Karpas-422 (cell line): ENCODE data around the gene PRAMEF11. TPM values are rescaled to one million over a fixed set of nuclear protein-coding genes. Genes with fewer than 3 reads are reported as not detected.
"Not testable (repeated sequence)": the region's sequence is repeated elsewhere in the genome, so short reads cannot be mapped to it uniquely, and the experiment has no call there.

Experiments used
- DNase-seq: peaks from one replicate; pipeline ENCODE4 v3.0.0-alpha.2; 2015
- H2AFZ ChIP-seq: fragments of 200-600 bp; sonication (generic); 2 replicates; pipeline ENCODE4 v1.6.1; 2014; ENCODE audit warnings: antibody characterized with exemption, low read length, mixed read lengths
- H3K27ac ChIP-seq: fragments of 200-600 bp; sonication (generic); 2 replicates; pipeline ENCODE4 v1.5.1; 2014; ENCODE audit warnings: mild to moderate bottlenecking, low read length, moderate library complexity
- H3K27me3 ChIP-seq: fragments of 200-600 bp; sonication (generic); 2 replicates; pipeline ENCODE4 v1.6.1; 2014; ENCODE audit warnings: low read length, mixed read lengths
- H3K36me3 ChIP-seq: fragments of 200-600 bp; sonication (generic); 2 replicates; pipeline ENCODE4 v1.6.1; 2014; ENCODE audit warnings: low read length, mixed read lengths; ENCODE audit not compliant: insufficient read depth
- H3K4me1 ChIP-seq: fragments of 200-600 bp; sonication (generic); 2 replicates; pipeline ENCODE4 v1.6.1; 2014; ENCODE audit warnings: mild to moderate bottlenecking, low read length, mixed read lengths
- H3K4me2 ChIP-seq: fragments of 200-600 bp; sonication (generic); 2 replicates; pipeline ENCODE4 v1.6.1; 2014; ENCODE audit warnings: low read length, low read depth, mild to moderate bottlenecking; ENCODE audit not compliant: poor library complexity, severe bottlenecking
- H3K4me3 ChIP-seq: fragments of 200-600 bp; sonication (generic); 2 replicates; pipeline ENCODE4 v1.5.1; 2014; ENCODE audit warnings: mild to moderate bottlenecking, antibody characterized with exemption, low read length, mixed read lengths
- H3K79me2 ChIP-seq: fragments of 200-600 bp; sonication (generic); 2 replicates; pipeline ENCODE4 v1.6.1; 2014; ENCODE audit warnings: mild to moderate bottlenecking, low read length, mixed read lengths
- H3K9ac ChIP-seq: fragments of 200-600 bp; sonication (generic); 2 replicates; pipeline ENCODE4 v1.6.0; 2014; ENCODE audit warnings: low read length
- H3K9me2 ChIP-seq: fragments of 200-600 bp; sonication (generic), shearing (Covaris generic); replicated peaks from 2 replicates; pipeline ENCODE4 v1.6.0; 2014; ENCODE audit warnings: mild to moderate bottlenecking, low read length, moderate library complexity; ENCODE audit not compliant: insufficient read depth
- H3K9me3 ChIP-seq: fragments of 300-700, 200-600 bp; sonication (generic); 2 replicates; pipeline ENCODE4 v1.6.1; 2014; ENCODE audit warnings: low read length, mixed read lengths
- H4K20me1 ChIP-seq: fragments of 200-600 bp; sonication (generic); 2 replicates; pipeline ENCODE4 v1.6.1; 2014; ENCODE audit warnings: mild to moderate bottlenecking, antibody characterized with exemption, low read length, low read depth; ENCODE audit not compliant: insufficient read depth
- total RNA-seq: library from RNA; depleted of rRNA; stranded (reverse); fragments of >200 nt; shearing (Covaris generic); gene quantifications from 2 replicates; pipeline ENCODE4 v1.2.3, GENCODE V29; 2014; ENCODE audit warnings: low replicate concordance; rRNA removed

PRAMEF11 gene
- total RNA-seq: not detected in 2 replicates

GRCh38 chr1:12831310-12831709 lies at the start of gene PRAMEF11:
Gene PRAMEF11, minus strand, starts transcription at chr1:12831410. Its CDS starts 2,621 bp downstream, at chr1:12828789.
- not testable (repeated sequence) for H2AFZ ChIP-seq, H3K9ac ChIP-seq, H3K27me3 ChIP-seq, H3K36me3 ChIP-seq, H3K27ac ChIP-seq, H3K4me2 ChIP-seq, H3K79me2 ChIP-seq, H3K9me3 ChIP-seq, H3K9me2 ChIP-seq, H4K20me1 ChIP-seq, H3K4me1 ChIP-seq, DNase-seq, H3K4me3 ChIP-seq

GRCh38 chr1:12878453-12878852 lies 47.2 kb upstream of the PRAMEF11 start:
- DNase-seq, H4K20me1 ChIP-seq, H3K4me3 ChIP-seq, H3K36me3 ChIP-seq, H3K9me3 ChIP-seq, H3K27ac ChIP-seq, H2AFZ ChIP-seq, H3K4me1 ChIP-seq, H3K9ac ChIP-seq, H3K27me3 ChIP-seq, H3K9me2 ChIP-seq, H3K4me2 ChIP-seq, H3K79me2 ChIP-seq: not testable (repeated sequence)

- not testable (repeated sequence) for H2AFZ ChIP-seq, H3K4me1 ChIP-seq, H3K4me2 ChIP-seq, H3K9ac ChIP-seq, H3K36me3 ChIP-seq, H3K9me2 ChIP-seq, H3K27ac ChIP-seq, H3K27me3 ChIP-seq, H3K79me2 ChIP-seq, H3K4me3 ChIP-seq, H3K9me3 ChIP-seq, DNase-seq, H4K20me1 ChIP-seq
These were observed 32.1 kb upstream of the PRAMEF11 start for GRCh38 chr1:12863131-12863880.

GRCh38 chr1:12856786-12857185 lies 25.6 kb upstream of the PRAMEF11 start, which contains the start of gene PRAMEF2:
Gene PRAMEF2, plus strand, starts transcription at chr1:12857086. Its CDS starts 1,924 bp downstream, at chr1:12859010.
- H2AFZ ChIP-seq, H3K4me1 ChIP-seq, H4K20me1 ChIP-seq, H3K9me2 ChIP-seq, H3K27ac ChIP-seq, H3K4me2 ChIP-seq, H3K27me3 ChIP-seq, H3K79me2 ChIP-seq, H3K4me3 ChIP-seq, DNase-seq, H3K9me3 ChIP-seq, H3K9ac ChIP-seq, H3K36me3 ChIP-seq: not testable (repeated sequence)

GRCh38 chr1:12851779-12852178 lies 20.6 kb upstream of the PRAMEF11 start:
- no peak overlapping the region for H3K4me3 ChIP-seq
- H3K9me2 ChIP-seq: no peaks in the 10 kb centered on the region
- H3K9me3 ChIP-seq: no peaks in the 10 kb centered on the region
- H3K79me2 ChIP-seq: no peaks in the 10 kb centered on the region
- H3K4me1 ChIP-seq: no peaks in the 10 kb centered on the region
- no peaks in the 10 kb centered on the region for H3K27me3 ChIP-seq
- H3K9ac ChIP-seq: no peak overlapping the region
- no peak overlapping the region for H3K4me2 ChIP-seq
- no peak overlapping the region for H3K27ac ChIP-seq
- H3K36me3 ChIP-seq: no peaks in the 10 kb centered on the region
- H2AFZ ChIP-seq: no peak overlapping the region
- DNase-seq: no peak
- no peaks in the 10 kb centered on the region for H4K20me1 ChIP-seq

GRCh38 chr1:12848620-12849019 lies 17.4 kb upstream of the PRAMEF11 start, which contains the start of gene HNRNPCL1:
Gene HNRNPCL1, minus strand, starts transcription at chr1:12848720. Its CDS starts 431 bp downstream, at chr1:12848289.
- H4K20me1 ChIP-seq, H3K79me2 ChIP-seq, H3K9me2 ChIP-seq, H3K36me3 ChIP-seq, DNase-seq, H3K4me1 ChIP-seq, H3K27ac ChIP-seq, H3K9me3 ChIP-seq, H3K4me3 ChIP-seq, H3K9ac ChIP-seq, H2AFZ ChIP-seq, H3K27me3 ChIP-seq, H3K4me2 ChIP-seq: not testable (repeated sequence)

- H4K20me1 ChIP-seq, H3K4me2 ChIP-seq, H3K4me3 ChIP-seq, H3K27ac ChIP-seq, H2AFZ ChIP-seq, H3K9ac ChIP-seq, H3K9me3 ChIP-seq, H3K4me1 ChIP-seq, DNase-seq, H3K36me3 ChIP-seq, H3K79me2 ChIP-seq, H3K27me3 ChIP-seq, H3K9me2 ChIP-seq: not testable (repeated sequence)
These were observed 2.0 kb upstream of the PRAMEF11 start for GRCh38 chr1:12833251-12833650.

GRCh38 chr1:12819061-12819460 lies 12.1 kb downstream of the PRAMEF11 start:
- not testable (repeated sequence) for H3K27ac ChIP-seq, H3K4me2 ChIP-seq, H3K79me2 ChIP-seq, H3K9ac ChIP-seq, H4K20me1 ChIP-seq, DNase-seq, H3K9me3 ChIP-seq, H3K36me3 ChIP-seq, H3K27me3 ChIP-seq, H2AFZ ChIP-seq, H3K9me2 ChIP-seq, H3K4me3 ChIP-seq, H3K4me1 ChIP-seq
